Heart left ventricle (tissue), 16 donors: ENCODE data around the gene KIAA2012. TPM values are rescaled to one million over a fixed set of nuclear protein-coding genes. Genes with fewer than 3 reads are reported as not detected.

Experiments used
- ATAC-seq, 4 donors: fragments of 200-7000 bp; cut with Tn5 transposase; one replicate each; pipeline ENCODE4 v1.9.1; 2020 to 2022; ENCODE audit warnings: moderate library complexity in 4 of 4, mild to moderate bottlenecking in 3 of 4, moderate number of reproducible peaks in 1 of 4
- DNase-seq, 5 donors: peaks; one replicate each; pipeline ENCODE4 v3.0.0-alpha.2; 2020
- H3K27ac ChIP-seq, 12 donors: fragments of 200-600 bp; sonication (generic) in 4 of 12; one replicate each; pipeline versions ENCODE4 v1.5.0 to v1.8.0; 2016 to 2022; ENCODE audit warnings: mild to moderate bottlenecking in 2 of 12
- H3K27me3 ChIP-seq, 9 donors: fragments of 200-600 bp; sonication (generic) in 2 of 9; one replicate each; pipeline versions ENCODE4 v1.5.1 to v1.8.0; 2016 to 2022; ENCODE audit warnings: mild to moderate bottlenecking in 3 of 9
- H3K36me3 ChIP-seq, 9 donors: fragments of 200-600 bp; sonication (generic) in 2 of 9; one replicate each; pipeline versions ENCODE4 v1.5.0 to v1.8.0; 2018 to 2022; ENCODE audit warnings: mild to moderate bottlenecking in 2 of 9
- H3K4me1 ChIP-seq, 12 donors: fragments of 200-600 bp; sonication (generic) in 4 of 12; one replicate each; pipeline versions ENCODE4 v1.5.0 to v1.8.0; 2016 to 2022; ENCODE audit warnings: mild to moderate bottlenecking in 3 of 12
- H3K4me3 ChIP-seq, 12 donors: fragments of 200-600 bp; sonication (generic) in 4 of 12; one replicate each; pipeline versions ENCODE4 v1.5.0 to v1.8.0; 2017 to 2022; ENCODE audit warnings: mild to moderate bottlenecking in 9 of 12, moderate library complexity in 4 of 12
- H3K9me3 ChIP-seq, 12 donors: fragments of 200-600 bp; sonication (generic) in 4 of 12; one replicate each; pipeline versions ENCODE4 v1.5.0 to v1.8.0; 2016 to 2022; ENCODE audit warnings: mild to moderate bottlenecking in 1 of 12
- CTCF ChIP-seq, 12 donors: fragments of 200-600 bp; sonication (generic) in 4 of 12; IDR thresholded peaks; one replicate each; pipeline versions ENCODE4 v1.5.0 to v1.8.0; 2018 to 2022; ENCODE audit warnings: antibody characterized with exemption in 12 of 12, mild to moderate bottlenecking in 5 of 12
- POLR2A ChIP-seq, 2 donors: fragments of 450-650 bp; IDR thresholded peaks; one replicate each; pipeline ENCODE4 v1.6.1; 2017; ENCODE audit warnings: antibody characterized with exemption in 2 of 2, mild to moderate bottlenecking in 2 of 2, moderate library complexity in 2 of 2
- WGBS, 4 donors: extraction: QIAGEN DNeasy Blood & Tissue Kit in 2 of 4; methylation state at CpG; one replicate each; pipeline versions ENCODE4 v1.1.5 to v1.1.7; 2013 to 2018; 5-methylcytosine and 5-hydroxymethylcytosine counted together
- intact Hi-C, 10 donors: fragments of 100-400 bp; cut with DNase I; formaldehyde crosslinking; loops; one replicate each; pipeline versions ENCODE4 v1.11.1 to v1.14.2; 2022
- polyA plus RNA-seq, 2 donors: library from polyadenylated mRNA; stranded (reverse); fragments of 200-250 nt; gene quantifications; one replicate each; pipeline ENCODE4 v1.2.3, GENCODE V29; 2013
- total RNA-seq, 9 donors: library from RNA; depleted of rRNA in 2 of 9; stranded (reverse); fragments of >200 nt in 2 of 9; fragmentation: NEBNext Ultra II Directional in 3 of 9; extraction: Animal tissue kit (Norgen Biotek cat#: 25700) in 3 of 9; gene quantifications; one replicate each; pipeline versions ENCODE4 v1.1.0 to v1.2.4, GENCODE V29; 2016 to 2023
- donor health status: ischemic (EF 13 %, LVEDD 7.1; RV severe dilation, severe dysfunction).
- donor health status: healthy with polysubstance abuse.
- donor health status: DM: no; HTN: yes; CAD: no.
- donor health status: DM: no; HTN: no; CAD: no.
- donor health status: ischemic (EF 25% LVEDD 6.9; RV normal size, moderate dysfunction).
- donor health status: ischemic (EF 25% LVEDD 5.7; RV mildly dilated, moderate dysfunction).
- donor health status: healthy.
- donor health status: DM: yes; HTN: yes; CAD: no.
- donor health status: ischemic (EF 35%, LVEDD 5.7; RV mildly dilated, moderate dysfunction).
- donor health status: nonischemic (EF 11% LVEDD 7.7; RV severe dilation, severe dysfunction).
- donor health status: DM: yes; HTN: yes; CAD: no.
- donor health status: PGD.
- donor health status: ischemic (EF 29% LVEDD 5.4; RV normal size, mild dysfunction).
- donor health status: nonischemic (EF 23%, LVEDD 6.1; RV moderate dilation, normal function).

The KIAA2012 gene
- total and polyA plus RNA-seq, 11 donors, result 0.08 TPM; not detected in 10

- Histone ChIP-seq H3K4me1 (no peaks in the 10 kb centered on the region), H3K27me3 (no peaks in the 10 kb centered on the region), H3K36me3 (no peaks in the 10 kb centered on the region), H3K4me3 (no peak overlapping the region), H3K27ac (no peak overlapping the region), H3K9me3 (no peaks in the 10 kb centered on the region)
- intact Hi-C loops, result loop anchor here in 1 of 10 donors (5.0 kb wide), 1 partner anchor 387 kb away; no protein-coding TSS in a partner anchor
- DNase-seq (no peak), ATAC-seq (no peak)
- 69 to 84% (median 76%) methylated on average over 2 of the region's 2 CpGs for WGBS, 4 donors
- TF ChIP-seq CTCF (IDR thresholded peaks at IDR 0.05), result no peak
- TF ChIP-seq POLR2A (IDR thresholded peaks at IDR 0.05), result no peak
These were observed 111.5 kb downstream of the KIAA2012 start for GRCh38 chr2:202184557-202184956.

GRCh38 chr2:202185156-202185555 is 112.1 kb downstream of the KIAA2012 start:
- Histone ChIP-seq H3K4me1 (no peaks in the 10 kb centered on the region), H3K9me3 (no peaks in the 10 kb centered on the region), H3K27ac (no peak overlapping the region), H3K36me3 (no peaks in the 10 kb centered on the region), H3K4me3 (no peak overlapping the region), H3K27me3 (no peaks in the 10 kb centered on the region)
- no peak for DNase-seq
- WGBS, 4 donors, result 87 to 95% (median 90%) methylated on average over 6 of the region's 6 CpGs
- intact Hi-C loops, result no loop called here
- no peak for TF ChIP-seq POLR2A (IDR thresholded peaks at IDR 0.05)
- no peak for TF ChIP-seq CTCF (IDR thresholded peaks at IDR 0.05)
- ATAC-seq, result no peak

- ATAC-seq (no peak), DNase-seq (no peak)
- Histone ChIP-seq H3K4me1 (no peaks in the 10 kb centered on the region), H3K27ac (no peak overlapping the region), H3K27me3 (no peaks in the 10 kb centered on the region), H3K4me3 (no peak overlapping the region), H3K36me3 (no peaks in the 10 kb centered on the region), H3K9me3 (no peaks in the 10 kb centered on the region)
- intact Hi-C loops, result no loop called here
- WGBS, 4 donors, result 91 to 96% (median 93%) methylated on average over 4 of the region's 4 CpGs
- TF ChIP-seq CTCF (IDR thresholded peaks at IDR 0.05), result no peak
- TF ChIP-seq POLR2A (IDR thresholded peaks at IDR 0.05), result no peak
These were observed 113.7 kb downstream of the KIAA2012 start for GRCh38 chr2:202186641-202187202.

- WGBS, 4 donors, result 67 to 78% (median 69%) methylated on average over 1 of the region's 1 CpG
- Histone ChIP-seq H3K4me3 (no peak overlapping the region), H3K9me3 (no peaks in the 10 kb centered on the region), H3K27me3 (no peaks in the 10 kb centered on the region), H3K4me1 (no peaks in the 10 kb centered on the region), H3K36me3 (no peaks in the 10 kb centered on the region), H3K27ac (no peak overlapping the region)
- ATAC-seq (no peak), DNase-seq (no peak)
- TF ChIP-seq CTCF (IDR thresholded peaks at IDR 0.05) (no peak), POLR2A (IDR thresholded peaks at IDR 0.05) (no peak)
- intact Hi-C loops, result no loop called here
These were observed 114.5 kb downstream of the KIAA2012 start for GRCh38 chr2:202187570-202187969.
